ENCODE measurements around the gene MEG3.

DNA sequence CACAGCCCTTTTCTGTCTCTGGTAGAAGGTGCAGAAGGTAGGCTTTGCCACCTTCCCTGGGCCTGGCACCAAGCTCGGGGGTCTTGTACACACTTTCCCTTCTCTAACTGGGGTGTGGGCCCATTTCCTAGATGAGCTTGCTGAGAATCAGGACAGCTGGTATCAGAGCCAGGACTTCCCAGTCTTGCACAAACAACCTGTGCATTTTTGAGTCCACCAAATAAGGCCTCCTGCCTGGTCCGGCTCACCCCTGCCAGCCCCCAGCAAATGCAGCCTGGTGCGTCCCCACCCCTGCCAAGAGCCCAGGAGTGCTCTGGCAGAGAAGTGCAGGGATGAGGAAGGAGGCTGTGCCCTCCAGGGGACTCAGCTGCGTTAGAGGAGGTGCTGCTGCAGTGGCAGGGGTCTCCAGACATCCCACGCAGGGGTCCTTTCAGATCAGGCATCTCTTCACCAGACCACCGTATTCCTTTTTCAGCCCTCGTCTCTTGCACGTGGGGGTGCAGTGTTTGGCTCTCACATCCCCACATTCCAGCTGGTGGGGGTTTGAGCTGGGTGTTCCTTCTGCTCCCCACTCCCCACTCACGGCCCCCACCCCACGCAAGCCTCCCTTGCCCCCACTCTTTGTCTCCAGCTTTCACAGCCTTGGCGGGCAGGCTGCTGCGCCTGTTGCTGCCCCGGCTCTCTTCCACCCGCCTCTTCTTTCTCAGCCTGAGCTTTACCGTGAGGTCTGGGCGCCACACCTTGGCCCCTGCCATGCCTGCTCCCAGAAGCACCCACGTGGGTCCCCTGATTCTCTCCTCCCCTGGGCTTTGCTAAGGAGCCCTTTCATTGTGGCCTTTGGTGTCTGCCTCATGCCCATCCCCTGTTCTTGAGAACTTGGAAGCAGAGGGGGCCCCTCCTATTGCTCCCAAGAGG, 32.3 kb downstream of the MEG3 start:
- TF ChIP-seq, protein P1, sequence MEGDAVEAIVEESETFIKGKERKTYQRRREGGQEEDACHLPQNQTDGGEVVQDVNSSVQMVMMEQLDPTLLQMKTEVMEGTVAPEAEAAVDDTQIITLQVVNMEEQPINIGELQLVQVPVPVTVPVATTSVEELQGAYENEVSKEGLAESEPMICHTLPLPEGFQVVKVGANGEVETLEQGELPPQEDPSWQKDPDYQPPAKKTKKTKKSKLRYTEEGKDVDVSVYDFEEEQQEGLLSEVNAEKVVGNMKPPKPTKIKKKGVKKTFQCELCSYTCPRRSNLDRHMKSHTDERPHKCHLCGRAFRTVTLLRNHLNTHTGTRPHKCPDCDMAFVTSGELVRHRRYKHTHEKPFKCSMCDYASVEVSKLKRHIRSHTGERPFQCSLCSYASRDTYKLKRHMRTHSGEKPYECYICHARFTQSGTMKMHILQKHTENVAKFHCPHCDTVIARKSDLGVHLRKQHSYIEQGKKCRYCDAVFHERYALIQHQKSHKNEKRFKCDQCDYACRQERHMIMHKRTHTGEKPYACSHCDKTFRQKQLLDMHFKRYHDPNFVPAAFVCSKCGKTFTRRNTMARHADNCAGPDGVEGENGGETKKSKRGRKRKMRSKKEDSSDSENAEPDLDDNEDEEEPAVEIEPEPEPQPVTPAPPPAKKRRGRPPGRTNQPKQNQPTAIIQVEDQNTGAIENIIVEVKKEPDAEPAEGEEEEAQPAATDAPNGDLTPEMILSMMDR (IDR thresholded peaks at IDR 0.05; ENCODE audit: insufficient read depth, low read length, poor library complexity, severe bottlenecking): no peak
- no peak for TF ChIP-seq EZH2phosphoT487 (conservative IDR thresholded peaks at IDR 0.05; ENCODE audit: low read length)
